Fibroblast of skin of right quadriceps (primary cell): ENCODE measurements around the gene EMC6.
"Not testable (repeated sequence)": the region's sequence is repeated elsewhere in the genome, so short reads cannot be mapped to it uniquely, and the experiment has no call there.

Experiments used
- DNase-seq: peaks from one replicate; pipeline ENCODE4 v3.0.0-alpha.2; 2013

The EMC6 gene

GRCh38 chr17:3682033-3682432, 13.4 kb downstream of the EMC6 start:
- DNase-seq = no peak

GRCh38 chr17:3683054-3683511, 14.5 kb downstream of the EMC6 start:
- DNase-seq = no peak

DNA sequence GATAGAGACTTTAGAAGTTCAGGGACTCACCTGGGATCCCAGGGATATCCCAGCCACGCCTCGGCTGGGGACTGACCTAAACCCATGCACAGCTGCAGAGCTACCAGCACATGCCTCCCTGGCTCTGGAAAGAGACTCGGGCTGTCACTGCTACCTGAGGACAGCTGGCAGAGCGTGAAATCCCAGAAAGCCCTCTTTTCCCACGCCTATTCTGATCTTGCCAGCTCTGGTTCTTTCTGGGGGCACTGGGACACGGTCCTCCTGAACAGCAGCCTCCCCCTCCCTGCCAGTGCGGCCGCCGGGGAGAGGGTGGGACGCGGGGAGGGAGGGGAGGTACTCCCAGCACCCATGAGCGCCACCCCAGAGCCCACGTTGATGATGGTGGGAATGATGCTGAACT, 16.6 kb downstream of the EMC6 start:
- no peak for DNase-seq

GRCh38 chr17:3688027-3688553, 19.5 kb downstream of the EMC6 start:
- DNase-seq = no peak

- no peak for DNase-seq
Measured at GRCh38 chr17:3688852-3689261, 20.2 kb downstream of the EMC6 start.

DNA sequence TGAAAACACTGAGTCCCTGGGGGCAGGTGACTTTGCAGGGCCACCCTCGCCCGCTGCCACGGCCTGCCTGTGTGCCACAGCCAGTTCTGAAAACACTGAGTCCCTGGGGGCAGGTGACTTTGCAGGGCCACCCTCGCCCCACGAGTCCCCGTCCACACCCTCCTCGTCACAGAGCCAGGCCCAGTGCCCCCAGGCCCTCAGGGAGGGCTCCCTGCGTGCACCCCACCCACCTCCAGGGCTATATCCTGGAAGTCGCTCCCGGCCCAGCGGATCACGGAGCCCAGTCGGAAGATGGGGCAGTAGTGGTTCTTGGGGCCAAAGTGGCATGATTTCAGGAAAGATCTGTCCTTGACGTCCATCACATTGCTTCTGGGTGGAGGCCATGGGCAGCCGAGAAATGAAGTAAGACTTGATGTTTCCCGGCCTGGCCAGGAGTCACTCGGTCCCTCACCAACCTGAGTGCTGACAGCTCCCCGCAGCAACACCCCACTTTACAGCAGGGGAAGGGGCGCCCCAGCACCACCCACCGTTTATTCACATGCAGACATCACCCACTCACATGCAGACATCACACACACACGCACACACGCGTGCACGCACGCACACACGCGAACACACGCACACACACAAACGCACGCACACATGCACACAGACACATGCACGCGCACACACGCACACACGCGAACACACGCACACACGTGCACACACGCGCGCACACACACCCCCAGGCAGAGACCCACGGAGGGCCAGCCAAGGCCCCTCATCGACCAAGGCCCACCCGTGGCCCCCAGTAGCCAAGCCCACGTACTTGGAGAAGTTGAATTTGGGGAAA, 20.9 kb downstream of the EMC6 start:
- DNase-seq = no peak

DNA sequence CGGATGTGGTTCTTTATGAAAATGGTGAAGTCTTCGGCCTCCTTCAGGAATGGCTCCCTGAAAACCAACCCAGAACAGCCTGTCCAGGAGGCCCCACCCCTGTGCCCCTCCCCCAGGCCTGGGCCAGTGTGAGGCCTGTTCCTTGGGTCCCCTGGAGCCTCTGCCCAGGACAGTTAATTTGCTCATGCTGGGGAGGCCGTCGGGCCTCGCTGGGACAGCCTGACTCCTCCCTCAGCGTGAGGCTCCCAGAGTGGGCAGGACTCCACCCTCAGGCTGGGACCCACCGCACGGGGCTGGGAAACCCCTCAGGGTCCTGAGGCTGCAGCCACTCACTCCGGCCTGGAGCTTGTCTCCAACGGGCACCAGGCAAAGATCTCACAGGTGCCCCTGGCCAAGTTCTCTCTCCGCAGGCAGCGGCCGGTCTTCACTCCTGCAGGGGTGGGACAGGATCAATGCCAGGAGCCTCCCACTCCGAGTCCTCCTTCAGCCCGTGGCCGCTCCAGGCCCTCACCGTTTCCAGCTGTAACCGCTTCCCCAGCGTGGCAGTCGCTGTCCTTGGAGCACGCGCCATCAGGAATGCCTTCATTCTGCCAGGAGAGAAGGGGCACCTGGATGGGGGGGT, 21.6 kb downstream of the EMC6 start:
- DNase-seq = no peak

GRCh38 chr17:3691617-3692067, 23.0 kb downstream of the EMC6 start:
- no peak for DNase-seq

DNA sequence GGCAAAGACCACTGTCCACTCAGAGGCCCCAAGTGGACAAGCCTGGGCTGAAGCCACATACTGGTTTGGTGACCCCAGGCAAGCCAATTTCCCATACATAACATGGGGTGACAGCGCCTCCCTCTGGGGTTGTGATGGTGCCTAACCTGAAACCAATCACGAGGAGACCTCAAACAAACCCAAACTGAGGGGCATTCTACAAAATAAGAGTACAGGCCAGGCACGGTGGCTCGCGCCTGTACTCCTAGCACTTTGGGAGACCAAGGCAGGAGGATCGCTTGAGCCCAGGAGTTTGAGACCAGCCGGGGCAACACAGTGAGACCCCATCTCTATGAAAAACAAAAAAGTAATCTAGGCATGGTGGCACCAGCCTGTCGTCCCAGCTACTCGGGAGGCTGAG, 23.7 kb downstream of the EMC6 start:
- no peak for DNase-seq

DNA sequence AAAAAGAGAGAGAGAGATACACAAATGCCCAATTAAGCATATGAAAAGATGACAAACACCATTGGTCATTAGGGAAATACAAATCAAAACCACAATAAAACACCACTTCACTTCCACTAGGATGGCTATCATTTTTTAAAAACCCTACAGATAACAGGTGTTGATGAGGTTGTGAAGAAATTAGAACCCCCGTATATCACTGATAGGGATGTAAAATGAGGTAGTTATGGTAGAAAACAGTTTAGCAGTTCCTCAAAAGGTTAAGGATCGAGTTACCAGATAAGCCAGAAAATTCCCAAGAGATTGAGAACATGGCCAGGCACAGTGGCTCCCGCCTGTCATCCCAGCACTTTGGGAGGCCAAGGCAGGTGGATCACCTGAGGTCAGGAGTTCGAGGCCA, 24.5 kb downstream of the EMC6 start:
- DNase-seq = no peak

GRCh38 chr17:3693829-3694231, 25.2 kb downstream of the EMC6 start:
- DNase-seq = no peak

DNA sequence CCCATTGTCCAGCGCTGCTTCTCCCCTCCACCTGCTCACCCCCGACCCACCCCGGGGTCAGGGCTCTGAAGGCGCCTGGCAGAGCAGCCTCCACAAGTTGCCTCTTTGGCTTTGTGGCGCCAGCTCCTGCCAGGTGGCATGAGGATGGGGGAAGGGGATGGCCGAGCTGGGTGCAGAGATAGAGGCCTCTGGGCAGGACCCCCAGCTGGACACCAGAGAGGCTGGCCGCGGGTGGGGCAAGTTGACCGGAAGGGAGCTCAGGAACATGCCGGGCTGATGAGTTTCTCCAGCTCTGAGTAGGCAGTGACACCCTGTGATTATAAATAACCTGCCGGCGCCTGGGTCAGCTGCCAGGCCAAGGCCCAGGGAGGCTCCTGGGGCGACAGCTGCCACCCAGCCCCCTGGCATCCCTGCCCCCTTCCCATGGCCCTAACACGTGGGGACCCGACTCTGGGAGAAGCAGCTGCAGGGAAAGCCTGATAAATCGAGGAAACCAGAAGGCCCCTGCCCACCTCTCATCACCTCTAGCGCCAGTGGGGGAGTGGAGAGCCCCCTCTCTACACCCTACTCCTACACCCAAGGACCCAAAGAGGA, 26.6 kb downstream of the EMC6 start:
- no peak for DNase-seq

DNA sequence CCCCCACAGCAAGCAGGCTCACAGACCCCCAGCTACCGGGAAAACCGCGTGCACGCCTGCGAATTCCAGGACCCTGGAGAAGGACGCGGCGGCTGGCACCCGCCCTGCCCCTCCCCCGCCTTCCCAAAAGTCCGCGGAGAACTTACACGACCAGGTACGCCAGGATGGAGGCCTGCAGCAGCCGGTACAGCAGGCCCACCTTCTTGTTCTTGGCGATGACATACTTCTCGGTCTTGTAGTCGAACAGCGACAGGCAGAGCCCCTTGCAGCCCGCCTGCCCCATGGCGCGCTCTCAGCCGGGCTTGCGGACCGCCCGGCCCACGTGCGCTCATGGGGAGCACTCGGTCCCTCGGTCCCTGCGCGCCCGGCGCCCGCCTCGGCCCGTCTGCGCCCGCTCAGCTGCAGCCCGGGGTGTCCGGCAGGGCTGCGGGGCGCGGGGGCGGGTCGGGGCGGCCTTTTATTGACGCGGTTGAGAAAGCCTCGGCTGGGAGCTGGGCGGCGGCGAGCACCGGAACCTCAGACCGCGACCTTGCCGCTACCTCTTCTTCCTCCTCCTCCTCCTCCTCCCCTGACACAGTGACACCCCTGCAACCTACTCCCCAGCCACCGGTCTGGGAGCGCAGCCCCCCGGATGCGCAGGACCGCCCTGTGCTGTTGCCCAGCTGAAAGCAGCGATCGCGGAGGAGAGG, 27.3 kb downstream of the EMC6 start, which contains the start of gene P2RX5:
Gene P2RX5, minus strand, starts transcription at position 433 of the 689 bp plus-strand sequence. Its CDS starts 150 bp downstream, at position 283.
- no peak for DNase-seq

DNA sequence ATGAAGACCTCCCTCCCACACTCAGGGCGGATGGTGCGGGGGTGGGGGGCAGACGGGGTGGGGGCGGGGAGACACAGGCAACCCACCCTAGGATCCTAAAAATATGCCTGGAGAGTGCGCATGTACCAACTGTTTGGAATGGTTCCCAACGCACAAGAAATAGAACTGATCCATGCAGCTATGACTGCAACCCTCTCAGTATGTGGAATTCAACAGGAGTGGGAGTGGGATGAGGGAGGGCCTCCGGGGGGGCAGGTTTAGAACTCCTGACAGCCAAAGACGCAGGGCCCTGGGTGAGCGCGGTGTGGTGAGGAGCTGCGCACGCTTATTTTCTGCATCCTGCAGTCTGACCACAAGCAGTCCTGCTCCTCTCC, 28.5 kb downstream of the EMC6 start:
- DNase-seq = no peak

DNA sequence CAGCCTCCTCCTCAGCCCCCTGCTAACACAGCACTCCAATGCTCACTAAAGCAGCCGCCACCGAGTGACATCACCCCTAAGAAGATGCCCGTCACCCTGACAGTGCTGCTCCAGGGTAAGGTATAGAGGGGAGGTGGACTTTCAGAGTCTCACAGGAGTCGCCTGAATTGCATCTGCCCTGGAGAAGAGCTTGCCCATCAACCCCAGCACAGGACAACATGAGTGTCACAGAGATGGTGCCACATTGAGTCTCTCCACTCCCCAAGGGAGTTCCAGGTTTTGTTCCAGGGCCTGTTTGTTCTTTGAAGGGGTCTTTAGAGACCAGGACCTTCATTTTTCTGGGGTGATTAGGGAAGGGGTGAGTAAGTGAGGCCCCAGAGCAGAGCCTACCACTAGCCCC, 29.5 kb downstream of the EMC6 start:
- DNase-seq = no peak

DNA sequence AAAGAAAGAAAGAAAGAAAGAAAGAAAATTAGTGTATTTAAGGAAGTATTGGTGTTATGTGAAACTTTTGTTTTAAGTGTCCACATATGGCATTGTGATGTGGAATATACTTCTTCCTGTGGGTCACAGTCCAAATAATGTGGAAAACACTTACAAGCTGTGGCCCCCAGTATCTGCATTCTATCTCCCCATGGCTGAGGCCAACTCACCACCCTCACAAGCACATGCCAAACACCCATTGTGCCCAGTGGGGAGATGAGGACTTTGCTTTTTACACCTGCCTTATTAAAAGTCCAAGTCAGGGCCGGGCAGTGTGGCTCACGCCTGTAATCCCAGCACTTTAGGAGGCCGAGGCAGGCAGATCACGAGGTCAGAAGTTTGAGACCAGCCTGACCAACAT, 31.3 kb downstream of the EMC6 start:
- no peak for DNase-seq

DNA sequence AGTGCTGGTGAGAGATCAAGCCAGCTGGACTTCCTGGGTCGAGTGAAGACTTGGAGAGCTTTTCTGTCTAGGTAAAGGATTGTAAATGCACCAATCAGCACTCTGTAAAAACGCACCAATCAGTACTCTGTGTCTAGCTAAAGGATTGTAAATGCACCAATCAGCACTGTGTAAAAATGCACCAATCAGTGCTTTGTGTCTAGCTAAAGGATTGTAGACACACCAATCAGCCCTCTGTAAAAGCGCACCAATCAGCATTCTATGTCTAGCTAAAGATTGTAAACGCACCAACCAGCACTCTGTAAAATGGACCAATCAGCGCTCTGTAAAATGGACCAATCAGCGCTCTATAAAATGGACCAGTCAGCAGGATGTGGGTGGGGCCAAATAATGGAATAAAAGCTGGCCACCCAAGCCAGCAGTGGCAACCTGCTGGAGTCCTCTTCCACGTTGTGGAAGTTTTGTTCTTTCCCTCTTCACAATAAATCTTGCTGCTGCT, 33.5 kb downstream of the EMC6 start:
- DNase-seq = not testable (repeated sequence)

DNA sequence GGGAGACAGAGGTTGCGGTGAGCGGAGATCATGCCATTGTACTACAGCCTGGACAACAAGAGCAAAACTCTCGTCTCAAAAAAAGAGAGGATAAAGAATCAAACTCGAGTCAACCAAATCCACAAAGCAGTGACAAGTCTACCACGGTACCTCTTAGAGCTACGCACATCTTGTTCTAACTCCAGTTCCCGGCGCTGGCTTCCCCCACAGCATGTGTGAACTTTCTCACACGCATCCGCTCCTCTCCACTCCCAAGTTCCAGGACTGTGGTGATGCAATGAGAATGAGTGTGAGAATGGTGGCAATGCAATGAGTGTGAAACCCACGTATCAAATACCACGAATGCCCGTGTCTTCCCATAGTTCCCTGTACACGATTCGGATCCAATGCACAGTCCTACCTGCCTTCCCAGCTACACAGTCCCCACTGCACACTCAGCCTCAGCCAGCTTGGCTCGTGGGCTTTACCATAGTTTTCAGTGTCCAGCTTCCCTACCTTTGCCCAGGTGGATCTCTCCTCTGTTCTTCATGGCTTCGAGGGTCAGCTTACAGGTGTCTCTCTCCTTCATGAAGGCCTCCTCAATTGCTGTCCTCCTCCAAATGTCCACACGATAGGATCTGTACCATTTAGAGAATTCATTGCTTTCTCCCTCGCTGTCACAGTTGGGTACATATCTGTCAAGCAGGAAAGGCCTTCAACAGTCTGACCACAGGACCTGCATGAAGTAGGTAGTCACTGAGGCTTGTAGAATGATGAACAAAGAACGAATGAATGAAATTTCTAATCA, 36.5 kb downstream of the EMC6 start:
- DNase-seq = no peak

- DNase-seq = not testable (repeated sequence)
Measured at GRCh38 chr17:3705718-3705984, 37.0 kb downstream of the EMC6 start.

- no peak for DNase-seq
Measured at GRCh38 chr17:3708366-3708765, 39.8 kb downstream of the EMC6 start.

GRCh38 chr17:3710951-3711383, 42.4 kb downstream of the EMC6 start:
- no peak for DNase-seq

DNA sequence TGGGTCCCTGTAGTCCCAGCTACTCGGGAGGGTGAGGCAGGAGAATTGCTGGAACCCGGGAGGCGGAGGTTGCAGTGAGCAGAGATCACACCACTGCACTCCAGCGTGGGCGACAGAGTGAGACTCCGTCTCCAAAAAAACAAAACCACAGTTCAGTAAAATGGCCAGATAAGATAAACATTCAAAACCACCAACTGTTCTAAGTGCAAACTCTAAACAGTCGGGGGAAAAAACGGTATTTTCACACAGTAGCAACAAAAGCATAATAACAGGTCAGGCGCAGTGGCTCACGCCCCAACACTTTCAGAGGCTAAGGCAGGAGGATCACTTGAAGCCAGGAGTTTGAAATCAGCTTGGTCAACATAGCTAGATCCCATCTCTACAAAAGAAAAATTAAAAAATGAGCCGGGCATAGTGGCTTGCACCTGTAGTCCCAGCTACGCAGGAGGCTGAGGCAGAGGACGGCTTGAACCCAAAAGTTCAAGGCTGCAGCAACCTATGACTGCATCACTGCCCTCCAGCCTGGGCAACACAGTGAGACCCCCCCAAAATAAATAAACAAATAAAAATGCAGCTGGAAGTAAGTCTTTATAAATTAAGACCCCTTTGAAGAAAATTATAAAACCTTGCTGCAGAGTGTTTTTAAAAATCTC, 44.3 kb downstream of the EMC6 start:
- DNase-seq = no peak
